ENCODE measurements around the gene FCAMR. TPM values are rescaled to one million over a fixed set of nuclear protein-coding genes. Genes with fewer than 3 reads are reported as not detected.

Gene FCAMR
- total and polyA plus RNA-seq, 2 donors (not counting 3 experiments of a cell fraction or from before 2014, with no cell fraction given) = not detected

DNA sequence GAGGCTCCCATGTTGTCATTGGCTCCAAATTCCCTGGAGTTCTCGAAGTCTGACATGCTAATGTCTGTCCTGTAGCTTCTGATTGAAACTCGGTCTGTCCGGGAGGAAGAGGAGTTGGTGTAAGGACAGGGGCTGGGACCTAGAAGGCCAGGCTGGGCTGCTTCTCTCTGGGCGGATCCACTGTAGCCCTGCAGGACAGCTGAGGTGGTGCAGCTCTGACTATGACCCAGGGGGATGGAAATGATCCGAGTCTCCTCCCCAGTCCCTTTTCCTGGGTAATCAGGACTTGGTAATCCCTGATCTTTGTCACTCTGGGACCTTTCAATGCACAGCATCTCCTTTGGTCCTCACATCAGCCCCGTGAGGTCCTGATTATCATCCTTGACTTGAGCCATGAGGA lies 38.6 kb downstream of the FCAMR start:
- Histone ChIP-seq H3K4me2 (ENCODE audit: insufficient read depth, low read length) (no peak overlapping the region), H3K79me2 (ENCODE audit: control insufficient read depth, insufficient read depth, low read length) (no peaks in the 10 kb centered on the region), H3K27me3 (ENCODE audit: control insufficient read depth in 2 of 2, insufficient read depth in 2 of 2, low read length in 2 of 2) (no peaks in the 10 kb centered on the region), H3K9ac (replicated peaks; ENCODE audit: extremely low read depth, insufficient read depth, low read length) (no peak overlapping the region), H3K4me3 (replicated peaks in 1 of 3; ENCODE audit: insufficient read depth in 1 of 3, low read depth in 1 of 3, low read length in 3 of 3) (no peak overlapping the region), H3K9me1 (replicated peaks; ENCODE audit: control insufficient read depth, extremely low read depth, insufficient read depth, low read length) (no peaks in the 10 kb centered on the region), H3K4me1 (ENCODE audit: control insufficient read depth, extremely low read depth, insufficient read depth, low read length) (no peaks in the 10 kb centered on the region), H4K20me1 (replicated peaks; ENCODE audit: control insufficient read depth, extremely low read depth, insufficient read depth, low read length) (no peaks in the 10 kb centered on the region), H3K36me3 (ENCODE audit: control insufficient read depth in 2 of 2, extremely low read depth in 1 of 2, insufficient read depth in 2 of 2, low read length in 2 of 2) (no peaks in the 10 kb centered on the region), H3K27ac (ENCODE audit: insufficient read depth, low read depth, low read length) (no peak overlapping the region), H3K9me3 (replicated peaks; ENCODE audit: control insufficient read depth, insufficient read depth, low read length) (no peaks in the 10 kb centered on the region), H2AFZ (ENCODE audit: low read depth, low read length) (no peak overlapping the region)
- TF ChIP-seq GATA2 (IDR thresholded peaks at IDR 0.05; ENCODE audit: insufficient read depth, insufficient read length, low read depth, low read length) (no peak), JUN (IDR thresholded peaks at IDR 0.05; ENCODE audit: borderline replicate concordance, insufficient read depth, insufficient read length, low read depth) (no peak), FOS (IDR thresholded peaks at IDR 0.05; ENCODE audit: borderline replicate concordance, insufficient read depth, low read length) (no peak), EZH2 (IDR thresholded peaks at IDR 0.05; ENCODE audit: borderline replicate concordance, low read depth, low read length, severe bottlenecking) (no peak), MYC (IDR thresholded peaks at IDR 0.05; ENCODE audit: low read depth, low read length) (no peak)
- TF ChIP-seq, protein P1, sequence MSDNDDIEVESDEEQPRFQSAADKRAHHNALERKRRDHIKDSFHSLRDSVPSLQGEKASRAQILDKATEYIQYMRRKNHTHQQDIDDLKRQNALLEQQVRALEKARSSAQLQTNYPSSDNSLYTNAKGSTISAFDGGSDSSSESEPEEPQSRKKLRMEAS (IDR thresholded peaks at IDR 0.05; ENCODE audit: insufficient read depth, insufficient read length) = no peak
- TF ChIP-seq, protein P2, sequence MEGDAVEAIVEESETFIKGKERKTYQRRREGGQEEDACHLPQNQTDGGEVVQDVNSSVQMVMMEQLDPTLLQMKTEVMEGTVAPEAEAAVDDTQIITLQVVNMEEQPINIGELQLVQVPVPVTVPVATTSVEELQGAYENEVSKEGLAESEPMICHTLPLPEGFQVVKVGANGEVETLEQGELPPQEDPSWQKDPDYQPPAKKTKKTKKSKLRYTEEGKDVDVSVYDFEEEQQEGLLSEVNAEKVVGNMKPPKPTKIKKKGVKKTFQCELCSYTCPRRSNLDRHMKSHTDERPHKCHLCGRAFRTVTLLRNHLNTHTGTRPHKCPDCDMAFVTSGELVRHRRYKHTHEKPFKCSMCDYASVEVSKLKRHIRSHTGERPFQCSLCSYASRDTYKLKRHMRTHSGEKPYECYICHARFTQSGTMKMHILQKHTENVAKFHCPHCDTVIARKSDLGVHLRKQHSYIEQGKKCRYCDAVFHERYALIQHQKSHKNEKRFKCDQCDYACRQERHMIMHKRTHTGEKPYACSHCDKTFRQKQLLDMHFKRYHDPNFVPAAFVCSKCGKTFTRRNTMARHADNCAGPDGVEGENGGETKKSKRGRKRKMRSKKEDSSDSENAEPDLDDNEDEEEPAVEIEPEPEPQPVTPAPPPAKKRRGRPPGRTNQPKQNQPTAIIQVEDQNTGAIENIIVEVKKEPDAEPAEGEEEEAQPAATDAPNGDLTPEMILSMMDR (IDR thresholded peaks at IDR 0.05; ENCODE audit: extremely low read depth in 1 of 2, insufficient read depth in 1 of 2, low read depth in 1 of 2, low read length in 2 of 2) = no peak
- dilution Hi-C loops (cut with MboI; ENCODE audit: extremely low pct_ligation_motif_present, low sequenced_read_pairs) (no loop called here), intact Hi-C loops (cut with micrococcal nuclease) (no loop called here)
- FAIRE-seq = no peak
- ChIA-PET CTCF (interaction anchor here (1.1 to 1.2 kb wide), 2 partner anchors 10 to 19 kb away, joined by 3 read pairs; no protein-coding TSS in a partner anchor), POLR2A (no interaction called here)
- DNase-seq (ENCODE audit: low read depth, low spot score) = no peak
- no TSS peak for BruUV-seq (replicated peaks)

All from endothelial cell of umbilical vein (primary cell).